DND-41 (cell line): ENCODE data around the gene KCP.

Experiments used
- EZH2 ChIP-seq: IDR thresholded peaks from 3 replicates; pipeline ENCODE4 v1.6.1; 2012; ENCODE audit warnings: borderline replicate concordance, low read depth, mild to moderate bottlenecking, moderate library complexity, low read length, inconsistent platforms; ENCODE audit not compliant: severe bottlenecking
- TF ChIP-seq, protein P1 (sequence below): IDR thresholded peaks from 2 replicates; pipeline ENCODE4 v1.5.1; 2012; ENCODE audit warnings: borderline replicate concordance, low read length, moderate library complexity, mild to moderate bottlenecking; ENCODE audit not compliant: poor library complexity, severe bottlenecking; ENCODE audit errors: extremely low read depth

DNA sequence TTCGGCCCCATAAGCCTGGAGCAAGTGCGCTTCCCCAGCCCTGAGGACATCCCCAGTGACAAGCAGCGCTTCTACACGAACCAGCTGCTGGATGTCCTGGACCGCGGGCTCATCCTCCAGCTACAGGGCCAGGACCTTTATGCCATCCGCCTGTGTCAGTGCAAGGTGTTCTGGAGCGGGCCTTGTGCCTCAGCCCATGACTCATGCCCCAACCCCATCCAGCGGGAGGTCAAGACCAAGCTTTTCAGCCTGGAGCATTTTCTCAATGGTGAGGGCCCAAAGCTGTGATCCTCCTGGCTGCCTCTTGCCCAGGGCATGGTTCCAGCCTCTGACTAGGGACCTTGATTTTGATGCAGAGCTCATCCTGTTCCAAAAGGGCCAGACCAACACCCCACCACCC lies 37.3 kb upstream of the KCP start:
- TF ChIP-seq, protein P1, sequence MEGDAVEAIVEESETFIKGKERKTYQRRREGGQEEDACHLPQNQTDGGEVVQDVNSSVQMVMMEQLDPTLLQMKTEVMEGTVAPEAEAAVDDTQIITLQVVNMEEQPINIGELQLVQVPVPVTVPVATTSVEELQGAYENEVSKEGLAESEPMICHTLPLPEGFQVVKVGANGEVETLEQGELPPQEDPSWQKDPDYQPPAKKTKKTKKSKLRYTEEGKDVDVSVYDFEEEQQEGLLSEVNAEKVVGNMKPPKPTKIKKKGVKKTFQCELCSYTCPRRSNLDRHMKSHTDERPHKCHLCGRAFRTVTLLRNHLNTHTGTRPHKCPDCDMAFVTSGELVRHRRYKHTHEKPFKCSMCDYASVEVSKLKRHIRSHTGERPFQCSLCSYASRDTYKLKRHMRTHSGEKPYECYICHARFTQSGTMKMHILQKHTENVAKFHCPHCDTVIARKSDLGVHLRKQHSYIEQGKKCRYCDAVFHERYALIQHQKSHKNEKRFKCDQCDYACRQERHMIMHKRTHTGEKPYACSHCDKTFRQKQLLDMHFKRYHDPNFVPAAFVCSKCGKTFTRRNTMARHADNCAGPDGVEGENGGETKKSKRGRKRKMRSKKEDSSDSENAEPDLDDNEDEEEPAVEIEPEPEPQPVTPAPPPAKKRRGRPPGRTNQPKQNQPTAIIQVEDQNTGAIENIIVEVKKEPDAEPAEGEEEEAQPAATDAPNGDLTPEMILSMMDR = no peak
- no peak for TF ChIP-seq EZH2
